GM12872 (cell line): ENCODE results near the gene TYW5.

ENCODE experiments used
- TF ChIP-seq, protein P1 (sequence below): IDR thresholded peaks from 3 replicates; pipeline ENCODE4 v1.5.1; 2011; ENCODE audit warnings: low read depth, mild to moderate bottlenecking, low read length, moderate library complexity; ENCODE audit not compliant: insufficient read depth

The TYW5 gene

DNA sequence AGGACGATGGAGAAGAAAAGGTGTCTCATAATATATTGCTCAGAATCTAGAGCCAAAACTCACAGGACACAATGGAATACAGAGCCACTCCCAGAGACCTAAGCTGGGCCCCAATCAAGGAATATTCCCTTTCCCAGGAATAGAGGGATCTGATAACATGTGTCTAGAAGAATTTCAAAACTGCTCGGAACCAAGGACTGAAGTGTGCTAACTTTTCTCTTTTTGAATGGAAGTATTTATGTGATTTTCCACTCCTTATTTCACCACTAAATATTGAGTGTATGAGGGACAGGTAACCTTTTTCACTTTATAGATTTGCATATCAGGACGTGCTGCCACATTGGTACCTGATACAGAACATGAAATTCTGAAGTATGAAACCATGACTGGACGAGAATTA, 53.3 kb downstream of the TYW5 start:
- TF ChIP-seq, protein P1, sequence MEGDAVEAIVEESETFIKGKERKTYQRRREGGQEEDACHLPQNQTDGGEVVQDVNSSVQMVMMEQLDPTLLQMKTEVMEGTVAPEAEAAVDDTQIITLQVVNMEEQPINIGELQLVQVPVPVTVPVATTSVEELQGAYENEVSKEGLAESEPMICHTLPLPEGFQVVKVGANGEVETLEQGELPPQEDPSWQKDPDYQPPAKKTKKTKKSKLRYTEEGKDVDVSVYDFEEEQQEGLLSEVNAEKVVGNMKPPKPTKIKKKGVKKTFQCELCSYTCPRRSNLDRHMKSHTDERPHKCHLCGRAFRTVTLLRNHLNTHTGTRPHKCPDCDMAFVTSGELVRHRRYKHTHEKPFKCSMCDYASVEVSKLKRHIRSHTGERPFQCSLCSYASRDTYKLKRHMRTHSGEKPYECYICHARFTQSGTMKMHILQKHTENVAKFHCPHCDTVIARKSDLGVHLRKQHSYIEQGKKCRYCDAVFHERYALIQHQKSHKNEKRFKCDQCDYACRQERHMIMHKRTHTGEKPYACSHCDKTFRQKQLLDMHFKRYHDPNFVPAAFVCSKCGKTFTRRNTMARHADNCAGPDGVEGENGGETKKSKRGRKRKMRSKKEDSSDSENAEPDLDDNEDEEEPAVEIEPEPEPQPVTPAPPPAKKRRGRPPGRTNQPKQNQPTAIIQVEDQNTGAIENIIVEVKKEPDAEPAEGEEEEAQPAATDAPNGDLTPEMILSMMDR: no peak

DNA sequence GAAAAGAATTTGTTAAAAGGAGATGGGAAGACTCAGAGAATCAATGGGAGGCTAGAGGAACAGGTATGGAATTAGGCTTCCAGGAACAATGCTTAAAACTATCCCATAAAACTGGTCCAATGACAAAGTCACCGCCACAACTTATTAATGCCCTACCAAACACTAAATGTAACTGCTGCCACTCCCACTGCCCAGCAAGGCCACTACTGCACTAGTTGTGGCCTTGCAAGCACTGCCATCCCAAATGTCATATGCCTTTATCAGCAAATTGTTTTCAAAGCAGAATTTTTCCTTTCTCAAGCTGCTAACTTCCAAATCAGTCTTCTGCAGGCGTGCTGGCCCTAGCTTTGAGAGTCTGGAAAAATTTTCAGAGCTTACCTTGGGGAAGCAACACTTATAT, 58.7 kb downstream of the TYW5 start:
- TF ChIP-seq, protein P1: no peak

DNA sequence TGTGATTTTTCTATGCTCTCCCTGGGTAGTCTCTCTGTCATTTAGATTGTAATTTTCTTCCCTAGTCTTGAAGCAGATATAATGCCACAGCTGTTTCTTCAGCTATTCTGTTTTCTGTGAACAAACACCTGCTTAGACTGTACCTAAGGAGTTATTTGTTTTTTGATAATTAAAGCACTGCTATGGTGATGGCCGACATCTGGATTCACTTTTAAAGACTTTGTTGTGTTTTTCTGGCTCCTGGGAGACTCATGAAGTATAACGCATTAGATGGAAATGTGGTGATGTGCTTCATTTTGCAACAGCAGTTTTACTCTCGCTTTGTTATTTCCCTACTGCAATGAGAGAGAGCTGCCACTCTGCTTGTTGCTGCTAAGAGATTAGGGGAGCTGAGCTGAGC, 59.9 kb downstream of the TYW5 start:
- TF ChIP-seq, protein P1: no peak

DNA sequence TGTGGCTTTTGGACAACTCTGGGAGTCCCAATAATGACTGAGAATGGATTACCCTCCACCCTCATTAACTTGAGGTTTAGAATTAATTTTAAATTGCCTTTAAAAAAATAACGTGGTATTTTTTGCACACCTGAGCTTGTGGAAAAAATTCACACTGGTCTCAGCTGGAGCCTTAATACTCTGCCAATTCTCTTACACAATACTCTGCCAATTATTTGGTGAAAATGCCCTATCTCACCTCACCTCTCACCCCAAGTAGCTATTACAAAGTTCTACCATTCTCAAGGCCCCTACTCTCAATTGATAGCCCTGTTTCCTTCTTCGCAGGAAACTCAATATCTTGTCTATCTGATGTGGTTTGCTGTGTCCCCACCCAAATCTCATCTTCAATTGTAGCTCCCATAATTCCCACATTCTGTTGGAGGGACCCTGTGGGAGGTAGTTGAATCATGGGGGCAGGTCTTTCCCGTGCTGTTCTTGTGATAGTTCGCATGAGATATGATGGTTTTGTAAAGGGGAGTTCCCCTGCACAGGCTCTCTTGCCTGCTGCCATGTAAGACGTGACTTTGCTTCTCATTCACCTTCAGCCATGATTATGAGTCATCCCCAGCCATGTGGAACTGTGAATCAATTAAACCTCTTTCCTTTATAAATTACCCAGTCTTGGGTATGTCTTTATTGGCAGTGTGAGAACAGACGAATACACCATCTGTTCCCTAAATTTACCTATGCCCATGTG, 71.6 kb downstream of the TYW5 start:
- TF ChIP-seq, protein P1: no peak

DNA sequence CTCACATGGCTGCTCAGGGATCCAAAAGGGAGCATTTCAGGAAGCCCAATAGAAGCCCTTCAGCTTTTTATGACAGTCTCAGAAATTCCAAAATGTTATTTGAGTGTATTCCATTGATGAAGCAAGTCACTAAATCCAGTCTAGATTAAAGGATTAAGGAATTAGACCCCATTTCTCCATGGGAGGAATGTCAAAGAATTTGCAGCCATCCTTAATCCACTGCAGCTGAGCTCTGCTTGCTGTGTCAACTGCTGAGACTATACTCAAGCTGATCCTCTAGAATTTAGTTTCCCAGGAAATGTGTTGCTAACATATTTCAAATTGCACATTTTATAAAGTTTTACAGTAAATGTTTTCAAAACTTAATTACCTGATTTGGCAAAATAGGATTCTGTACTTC, 72.6 kb downstream of the TYW5 start:
- TF ChIP-seq, protein P1: no peak
